Psoas muscle (tissue), 8 donors: ENCODE measurements around the gene OR51G2. TPM values are rescaled to one million over a fixed set of nuclear protein-coding genes. Genes with fewer than 3 reads are reported as not detected.

ENCODE experiments used
- ATAC-seq, 4 donors: fragments of 200-7000 bp; cut with Tn5 transposase; one replicate each; pipeline ENCODE4 v1.9.1; 2020; ENCODE audit warnings: moderate library complexity in 3 of 4, mild to moderate bottlenecking in 2 of 4
- DNase-seq, 2 donors: peaks; one replicate each; pipeline ENCODE4 v3.0.0-alpha.2; 2020
- H3K27ac ChIP-seq: fragments of 200-600 bp; one replicate; pipeline ENCODE4 v1.8.0; 2022
- H3K27me3 ChIP-seq, 3 donors: fragments of 200-600 bp in 1 of 3; one replicate each; pipeline versions ENCODE4 v1.6.1 to v1.8.0; 2013 to 2022; ENCODE audit warnings: low read length in 2 of 3, mild to moderate bottlenecking in 2 of 3, moderate library complexity in 1 of 3; ENCODE audit not compliant: insufficient read depth in 3 of 3
- H3K36me3 ChIP-seq, 2 donors: fragments of 200-600 bp in 1 of 2; one replicate each; pipeline versions ENCODE4 v1.6.1 to v1.8.0; 2013 to 2022; ENCODE audit warnings: low read depth in 1 of 2, mild to moderate bottlenecking in 1 of 2, moderate library complexity in 1 of 2; ENCODE audit not compliant: insufficient read depth in 1 of 2
- H3K4me1 ChIP-seq: fragments of 200-600 bp; one replicate; pipeline ENCODE4 v1.8.0; 2022
- H3K4me3 ChIP-seq: fragments of 200-600 bp; one replicate; pipeline ENCODE4 v1.8.0; 2022; ENCODE audit warnings: mild to moderate bottlenecking
- H3K9me3 ChIP-seq: fragments of 200-600 bp; one replicate; pipeline ENCODE4 v1.8.0; 2022
- WGBS, 3 donors: extraction: QIAGEN DNeasy Blood & Tissue Kit; methylation state at CpG; one replicate each; pipeline versions ENCODE4 v1.1.6 to v1.1.7; 2013; 5-methylcytosine and 5-hydroxymethylcytosine counted together
- intact Hi-C, 2 donors: fragments of 100-400 bp; cut with DNase I; formaldehyde crosslinking; loops; one replicate each; pipeline versions ENCODE4 v1.11.0 to v1.14.2; 2022
- polyA plus RNA-seq, 3 donors: library from polyadenylated mRNA; stranded (reverse); fragments of 200-250 nt; gene quantifications; one replicate each; pipeline ENCODE4 v1.2.3, GENCODE V29; 2013
- total RNA-seq, 4 donors: library from RNA; stranded (reverse); fragmentation: NEBNext Ultra II Directional in 2 of 4; extraction: Animal tissue kit (Norgen Biotek cat#: 25700) in 2 of 4; gene quantifications; one replicate each; pipeline versions ENCODE4 v1.2.1 to v1.2.4, GENCODE V29; 2021 to 2023
- TF ChIP-seq, protein P1 (sequence below): fragments of 200-600 bp; IDR thresholded peaks from one replicate; pipeline ENCODE4 v1.8.0; 2022; ENCODE audit warnings: antibody characterized with exemption
- donor health status: healthy with polysubstance abuse.
- donor health status: DM: no; HTN: no; CAD: no; lungs with moderate emphysema.
- donor health status: Bipolar disorder and iron deficiency.
- donor health status: healthy.
- donor health status: DM: yes; HTN: yes; CAD: no.
- donor health status: DM: no; HTN: no; CAD: no.
- donor health status: DM: no; HTN: no; CAD: no.
- donor health status: DM: yes; HTN: yes; CAD: no.

Gene OR51G2
- total and polyA plus RNA-seq, 7 donors, result not detected

DNA sequence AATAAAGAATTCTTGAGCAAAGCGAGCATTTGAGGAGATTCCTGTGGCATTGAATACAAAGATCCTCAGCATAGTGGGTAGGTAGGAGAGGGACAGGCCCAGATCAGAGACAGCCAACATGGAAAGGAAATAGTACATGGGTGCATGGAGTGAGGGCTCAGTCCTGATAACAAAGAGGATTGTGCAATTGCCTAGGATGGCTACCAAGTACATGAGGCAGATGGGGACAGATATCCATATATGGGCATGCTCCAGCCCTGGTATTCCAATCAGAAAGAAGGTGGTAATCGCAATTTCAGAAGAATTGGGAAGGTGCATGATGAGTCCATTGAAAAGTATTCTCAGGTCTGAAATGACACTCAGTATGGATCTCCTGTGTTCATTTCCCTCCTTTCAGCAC is 28.9 kb downstream of the OR51G2 start:
- intact Hi-C loops, result no loop called here
- H3K27ac ChIP-seq, result no peak overlapping the region
- no peaks in the 10 kb centered on the region for H3K9me3 ChIP-seq
- H3K36me3 ChIP-seq, result no peaks in the 10 kb centered on the region
- H3K27me3 ChIP-seq, result no peaks in the 10 kb centered on the region
- WGBS, 3 donors, result 88 to 90% (median 89%) methylated on average over 2 of the region's 2 CpGs
- no peak for DNase-seq
- H3K4me3 ChIP-seq, result no peak overlapping the region
- no peaks in the 10 kb centered on the region for H3K4me1 ChIP-seq
- ATAC-seq, result no peak
- TF ChIP-seq, protein P1, sequence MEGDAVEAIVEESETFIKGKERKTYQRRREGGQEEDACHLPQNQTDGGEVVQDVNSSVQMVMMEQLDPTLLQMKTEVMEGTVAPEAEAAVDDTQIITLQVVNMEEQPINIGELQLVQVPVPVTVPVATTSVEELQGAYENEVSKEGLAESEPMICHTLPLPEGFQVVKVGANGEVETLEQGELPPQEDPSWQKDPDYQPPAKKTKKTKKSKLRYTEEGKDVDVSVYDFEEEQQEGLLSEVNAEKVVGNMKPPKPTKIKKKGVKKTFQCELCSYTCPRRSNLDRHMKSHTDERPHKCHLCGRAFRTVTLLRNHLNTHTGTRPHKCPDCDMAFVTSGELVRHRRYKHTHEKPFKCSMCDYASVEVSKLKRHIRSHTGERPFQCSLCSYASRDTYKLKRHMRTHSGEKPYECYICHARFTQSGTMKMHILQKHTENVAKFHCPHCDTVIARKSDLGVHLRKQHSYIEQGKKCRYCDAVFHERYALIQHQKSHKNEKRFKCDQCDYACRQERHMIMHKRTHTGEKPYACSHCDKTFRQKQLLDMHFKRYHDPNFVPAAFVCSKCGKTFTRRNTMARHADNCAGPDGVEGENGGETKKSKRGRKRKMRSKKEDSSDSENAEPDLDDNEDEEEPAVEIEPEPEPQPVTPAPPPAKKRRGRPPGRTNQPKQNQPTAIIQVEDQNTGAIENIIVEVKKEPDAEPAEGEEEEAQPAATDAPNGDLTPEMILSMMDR, result no peak

DNA sequence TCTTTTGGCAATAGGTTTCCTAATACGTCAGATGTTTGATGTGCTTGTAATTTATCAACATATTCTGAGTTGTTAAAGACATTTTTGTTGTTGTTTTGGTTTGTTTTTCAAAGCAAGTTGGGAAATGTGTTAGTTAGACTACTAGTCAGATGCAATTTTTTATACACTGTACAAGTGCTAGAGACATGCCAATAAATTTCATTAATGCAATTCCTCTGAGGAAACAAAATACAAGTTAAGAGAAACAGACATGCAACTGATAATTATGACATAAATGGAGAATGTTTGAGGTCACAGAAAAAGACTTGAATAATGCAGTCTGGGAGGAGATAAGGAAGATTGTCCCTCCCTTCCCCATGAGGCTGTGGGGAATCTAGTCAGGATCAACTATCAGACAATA is 31.6 kb downstream of the OR51G2 start:
- no peaks in the 10 kb centered on the region for H3K4me1 ChIP-seq
- WGBS, 3 donors, result 0% methylated on average over 1 of the region's 1 CpG
- H3K27ac ChIP-seq, result no peak overlapping the region
- H3K36me3 ChIP-seq, result no peaks in the 10 kb centered on the region
- H3K27me3 ChIP-seq, result no peaks in the 10 kb centered on the region
- ATAC-seq (no peak), DNase-seq (no peak)
- H3K4me3 ChIP-seq, result no peak overlapping the region
- TF ChIP-seq, protein P1, result no peak
- H3K9me3 ChIP-seq, result no peaks in the 10 kb centered on the region
- intact Hi-C loops, result no loop called here

DNA sequence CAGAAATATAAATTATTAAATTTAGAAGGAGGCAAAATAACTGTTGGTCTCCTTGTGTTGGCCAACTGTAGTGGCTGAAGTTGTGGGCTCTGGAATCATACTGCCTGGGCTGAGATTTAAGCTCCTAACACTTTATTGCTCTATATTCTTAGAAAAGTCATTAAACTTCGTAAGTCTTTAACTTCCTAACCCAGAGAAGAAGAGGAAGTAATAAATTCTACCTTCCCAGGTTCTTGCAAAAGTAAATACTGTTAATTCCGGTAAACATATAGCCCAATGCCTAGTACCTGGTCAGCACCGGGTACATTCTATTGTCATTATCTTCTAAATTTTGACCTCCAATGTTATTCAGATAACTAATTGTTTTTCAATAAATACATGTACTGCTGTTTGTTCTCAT is 33.0 kb downstream of the OR51G2 start:
- Histone ChIP-seq H3K4me3 (no peak overlapping the region), H3K9me3 (no peaks in the 10 kb centered on the region), H3K27me3 (no peaks in the 10 kb centered on the region), H3K36me3 (no peaks in the 10 kb centered on the region), H3K4me1 (no peaks in the 10 kb centered on the region), H3K27ac (no peak overlapping the region)
- WGBS, 3 donors, result 67 to 80% (median 70%) methylated on average over 3 of the region's 3 CpGs
- ATAC-seq (no peak), DNase-seq (no peak)
- intact Hi-C loops, result no loop called here
- TF ChIP-seq, protein P1, result no peak

DNA sequence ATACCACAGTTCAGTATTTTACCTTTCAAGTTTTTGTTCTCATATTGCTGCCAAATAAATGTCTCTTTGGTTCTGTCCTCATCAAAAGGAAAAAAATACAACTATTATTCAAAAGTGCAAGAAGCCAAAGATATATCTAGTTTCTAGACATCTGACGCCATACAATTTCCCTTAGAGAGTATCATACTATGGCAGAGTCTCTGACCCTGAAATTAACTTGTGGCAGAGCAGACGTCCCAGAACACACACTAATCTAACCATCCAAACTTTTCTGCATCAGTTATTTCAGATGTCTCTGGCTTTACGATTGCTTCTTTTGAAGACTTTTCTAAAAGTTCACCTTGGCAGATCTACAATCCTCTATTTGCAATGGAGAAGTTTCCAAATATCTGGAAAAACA is 34.8 kb downstream of the OR51G2 start:
- ATAC-seq (no peak), DNase-seq (no peak)
- WGBS, 3 donors, result 26 to 30% (median 28%) methylated on average over 3 of the region's 3 CpGs
- no peak overlapping the region for H3K27ac ChIP-seq
- intact Hi-C loops, result no loop called here
- H3K4me3 ChIP-seq, result no peak overlapping the region
- H3K27me3 ChIP-seq, result no peaks in the 10 kb centered on the region
- H3K9me3 ChIP-seq, result no peaks in the 10 kb centered on the region
- no peaks in the 10 kb centered on the region for H3K4me1 ChIP-seq
- no peaks in the 10 kb centered on the region for H3K36me3 ChIP-seq
- TF ChIP-seq, protein P1, result no peak

DNA sequence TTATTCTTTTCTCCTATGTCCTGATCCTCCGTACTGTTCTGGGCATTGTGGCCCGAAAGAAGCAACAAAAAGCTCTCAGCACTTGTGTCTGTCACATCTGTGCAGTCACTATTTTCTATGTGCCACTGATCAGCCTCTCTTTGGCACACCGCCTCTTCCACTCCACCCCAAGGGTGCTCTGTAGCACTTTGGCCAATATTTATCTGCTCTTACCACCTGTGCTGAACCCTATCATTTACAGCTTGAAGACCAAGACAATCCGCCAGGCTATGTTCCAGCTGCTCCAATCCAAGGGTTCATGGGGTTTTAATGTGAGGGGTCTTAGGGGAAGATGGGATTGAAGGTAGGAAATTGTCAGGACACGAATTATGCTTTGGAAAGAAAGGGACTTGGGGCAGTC is 36.6 kb downstream of the OR51G2 start:
- no peaks in the 10 kb centered on the region for H3K36me3 ChIP-seq
- ATAC-seq (no peak), DNase-seq (no peak)
- TF ChIP-seq, protein P1, result no peak
- intact Hi-C loops, result no loop called here
- H3K27ac ChIP-seq, result no peak overlapping the region
- H3K4me3 ChIP-seq, result no peak overlapping the region
- no peaks in the 10 kb centered on the region for H3K27me3 ChIP-seq
- no peaks in the 10 kb centered on the region for H3K4me1 ChIP-seq
- 71 to 82% (median 72%) methylated on average over 5 of the region's 5 CpGs for WGBS, 3 donors
- H3K9me3 ChIP-seq, result no peaks in the 10 kb centered on the region
